ENCODE measurements around the gene LCE2C.
"Not testable (repeated sequence)": the region's sequence is repeated elsewhere in the genome, so short reads cannot be mapped to it uniquely, and the experiment has no call there.

The LCE2C gene

GRCh38 chr1:152646656-152647055 is 28.4 kb upstream of the LCE2C start:
- no peak for DNase-seq (ENCODE audit: low read depth)
- TF ChIP-seq POLR2A (IDR thresholded peaks at IDR 0.05; ENCODE audit: extremely low read depth, insufficient read length), result no peak
- TF ChIP-seq, protein P1, sequence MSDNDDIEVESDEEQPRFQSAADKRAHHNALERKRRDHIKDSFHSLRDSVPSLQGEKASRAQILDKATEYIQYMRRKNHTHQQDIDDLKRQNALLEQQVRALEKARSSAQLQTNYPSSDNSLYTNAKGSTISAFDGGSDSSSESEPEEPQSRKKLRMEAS (IDR thresholded peaks at IDR 0.05; ENCODE audit: low read depth, low read length), result no peak
- TF ChIP-seq MYC (IDR thresholded peaks at IDR 0.05; ENCODE audit: low read depth, low read length), result no peak
- TF ChIP-seq CTCF (IDR thresholded peaks at IDR 0.05; ENCODE audit: low read depth, low read length), result no peak

DNA sequence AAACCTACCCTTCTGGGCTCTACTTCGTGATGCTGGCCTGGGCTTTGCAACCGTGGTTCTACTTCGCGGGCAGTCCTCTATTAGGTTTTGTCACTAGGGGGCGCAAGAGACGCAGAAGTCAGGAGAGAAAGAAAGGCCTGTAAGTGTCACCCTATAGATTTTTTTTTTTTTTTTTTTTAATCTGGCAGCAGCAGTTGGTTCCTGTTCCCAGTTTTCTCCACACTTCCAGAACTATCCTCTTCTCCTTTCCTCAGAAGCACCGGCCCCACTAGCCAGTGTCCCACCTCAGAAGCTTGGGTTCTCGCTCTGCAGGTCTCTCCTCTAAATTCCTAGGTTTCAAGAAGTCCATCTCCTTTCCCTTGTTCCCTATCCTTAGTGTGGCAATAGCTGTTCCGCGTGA is 21.0 kb upstream of the LCE2C start:
- peak; percentile 70 for DNase-seq (ENCODE audit: low read depth)
- TF ChIP-seq POLR2A (IDR thresholded peaks at IDR 0.05; ENCODE audit: extremely low read depth, insufficient read length) (no peak), CTCF (IDR thresholded peaks at IDR 0.05; ENCODE audit: low read depth, low read length) (peak; percentile 67)

More at GRCh38 chr1:152646656-152647055, 28.4 kb upstream of the LCE2C start:
- H3K4me3 ChIP-seq (ENCODE audit: low read depth, low read length), result no peak overlapping the region

DNA sequence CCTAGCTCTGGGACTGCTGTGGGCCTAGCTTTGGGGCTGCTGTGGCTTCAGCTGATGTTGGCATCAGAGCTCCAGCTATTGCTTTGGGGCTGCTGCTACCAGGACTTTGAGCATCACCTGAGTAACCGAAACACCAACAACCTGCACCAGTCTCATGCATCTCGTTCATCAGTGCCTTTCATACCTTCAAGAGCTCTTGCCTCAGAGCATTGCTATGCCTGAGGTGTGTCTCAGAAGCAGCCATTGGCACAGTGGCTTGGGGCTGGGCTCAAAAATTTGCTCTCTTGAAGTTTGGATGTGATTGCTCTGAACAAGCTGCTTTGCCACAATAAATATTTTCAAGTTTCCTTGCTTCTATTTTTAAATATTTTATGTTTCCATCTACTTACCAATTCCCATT is 18.6 kb upstream of the LCE2C start:
- no peak for TF ChIP-seq POLR2A (IDR thresholded peaks at IDR 0.05; ENCODE audit: extremely low read depth, insufficient read length)
- TF ChIP-seq MYC (IDR thresholded peaks at IDR 0.05; ENCODE audit: low read depth, low read length), result no peak
- TF ChIP-seq, protein P1 (IDR thresholded peaks at IDR 0.05; ENCODE audit: low read depth, low read length), result no peak
- TF ChIP-seq CTCF (IDR thresholded peaks at IDR 0.05; ENCODE audit: low read depth, low read length), result no peak
- H3K4me3 ChIP-seq (ENCODE audit: low read depth, low read length), result no peak overlapping the region
- DNase-seq (ENCODE audit: low read depth), result no peak

More for the DNA sequence above, 21.0 kb upstream of the LCE2C start:
- no peak overlapping the region for H3K4me3 ChIP-seq (ENCODE audit: low read depth, low read length)

DNA sequence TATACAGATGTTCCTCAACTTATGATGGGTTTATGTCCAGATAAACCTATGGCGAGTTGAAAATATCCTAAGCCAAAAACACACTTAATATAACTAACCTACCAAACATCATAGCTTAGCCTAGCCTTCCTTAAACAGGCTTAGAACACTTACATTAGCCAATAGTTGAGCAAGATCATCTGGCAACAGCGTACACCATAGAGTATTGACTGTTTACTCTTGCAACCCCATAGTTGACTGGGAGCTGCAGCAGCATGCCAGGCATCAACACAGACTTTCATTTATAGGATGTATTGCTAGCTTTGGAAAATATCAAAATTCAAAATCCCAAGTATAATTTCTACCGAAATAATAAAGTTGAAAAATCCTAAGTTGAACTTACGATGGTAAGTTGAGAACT is 17.4 kb upstream of the LCE2C start:
- no peak for DNase-seq (ENCODE audit: low read depth)
- TF ChIP-seq CTCF (IDR thresholded peaks at IDR 0.05; ENCODE audit: low read depth, low read length), result no peak
- TF ChIP-seq POLR2A (IDR thresholded peaks at IDR 0.05; ENCODE audit: extremely low read depth, insufficient read length), result no peak
- TF ChIP-seq, protein P1 (IDR thresholded peaks at IDR 0.05; ENCODE audit: low read depth, low read length), result no peak
- no peak for TF ChIP-seq MYC (IDR thresholded peaks at IDR 0.05; ENCODE audit: low read depth, low read length)
- H3K4me3 ChIP-seq (ENCODE audit: low read depth, low read length), result no peak overlapping the region

- TF ChIP-seq, protein P1 (IDR thresholded peaks at IDR 0.05; ENCODE audit: low read depth, low read length), result no peak
- TF ChIP-seq CTCF (IDR thresholded peaks at IDR 0.05; ENCODE audit: low read depth, low read length), result no peak
- no peak for TF ChIP-seq MYC (IDR thresholded peaks at IDR 0.05; ENCODE audit: low read depth, low read length)
- TF ChIP-seq POLR2A (IDR thresholded peaks at IDR 0.05; ENCODE audit: extremely low read depth, insufficient read length), result no peak
- no peak overlapping the region for H3K4me3 ChIP-seq (ENCODE audit: low read depth, low read length)
- DNase-seq (ENCODE audit: low read depth), result no peak
These were observed 16.4 kb upstream of the LCE2C start for GRCh38 chr1:152658649-152659048.

GRCh38 chr1:152663098-152663497 is 12.0 kb upstream of the LCE2C start, which contains the start of gene LCE2D:
Gene LCE2D, plus strand, starts transcription at chr1:152663380. Its CDS starts 726 bp downstream, at chr1:152664106.
- DNase-seq (ENCODE audit: low read depth), result no peak
- H3K4me3 ChIP-seq (ENCODE audit: low read depth, low read length), result no peak within 1 kb of the TSS
- TF ChIP-seq POLR2A (IDR thresholded peaks at IDR 0.05; ENCODE audit: extremely low read depth, insufficient read length) (no peak), CTCF (IDR thresholded peaks at IDR 0.05; ENCODE audit: low read depth, low read length) (no peak), MYC (IDR thresholded peaks at IDR 0.05; ENCODE audit: low read depth, low read length) (no peak)
- TF ChIP-seq, protein P1 (IDR thresholded peaks at IDR 0.05; ENCODE audit: low read depth, low read length), result no peak

DNA sequence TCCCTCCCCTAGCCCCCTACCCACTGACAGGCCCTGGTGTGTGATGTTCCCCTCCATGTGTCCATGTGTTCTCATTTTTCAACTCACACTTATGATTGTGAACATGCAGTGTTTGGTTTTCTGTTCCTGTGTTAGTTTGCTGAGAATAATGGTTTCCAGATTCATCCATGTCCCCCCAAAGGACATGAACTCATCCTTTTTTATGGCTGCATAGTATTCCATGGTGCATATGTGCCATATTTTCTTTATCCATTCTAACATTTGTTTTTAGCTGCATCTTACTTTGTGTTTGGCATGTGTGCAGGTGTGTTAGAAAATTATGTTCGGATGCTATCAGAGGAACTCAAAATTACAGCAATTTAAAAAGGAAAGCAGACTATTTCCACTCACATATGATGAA is 8.9 kb upstream of the LCE2C start:
- DNase-seq (ENCODE audit: low read depth); H3K4me3 ChIP-seq (ENCODE audit: low read depth, low read length): not testable (repeated sequence)

Data from NB4 (cell line).